ENCODE results near the gene ODAD3.
"Not testable (repeated sequence)": the region's sequence is repeated elsewhere in the genome, so short reads cannot be mapped to it uniquely, and the experiment has no call there.

ODAD3 gene

GRCh38 chr19:11418094-11418548 is 16.8 kb downstream of the ODAD3 start:
- H3K4me3 Mint-ChIP-seq: peak overlapping the region; percentile 79
- peaks cover 86% of the 10 kb centered on the region for H3K27me3 Mint-ChIP-seq (ENCODE audit: low read depth, poor library complexity)
- H3K4me1 Mint-ChIP-seq: peaks cover 44% of the 10 kb centered on the region
- TF ChIP-seq CTCF (IDR thresholded peaks at IDR 0.05): no peak
- no peaks in the 10 kb centered on the region for H3K36me3 Mint-ChIP-seq (ENCODE audit: low read depth)
- peaks cover 1% of the 10 kb centered on the region for H3K9me3 Mint-ChIP-seq
- DNase-seq: no peak
- no peak overlapping the region for H3K27ac Mint-ChIP-seq

GRCh38 chr19:11416346-11417052 is 18.4 kb downstream of the ODAD3 start:
- TF ChIP-seq CTCF (IDR thresholded peaks at IDR 0.05): no peak
- DNase-seq: no peak
- H3K9me3 Mint-ChIP-seq: no peaks in the 10 kb centered on the region
- H3K36me3 Mint-ChIP-seq (ENCODE audit: low read depth): no peaks in the 10 kb centered on the region
- H3K27me3 Mint-ChIP-seq (ENCODE audit: low read depth, poor library complexity): peaks cover 78% of the 10 kb centered on the region
- peaks cover 36% of the 10 kb centered on the region for H3K4me1 Mint-ChIP-seq
- no peak overlapping the region for H3K27ac Mint-ChIP-seq
- peak overlapping the region; percentile 16 for H3K4me3 Mint-ChIP-seq

GRCh38 chr19:11414544-11414943 is 20.4 kb downstream of the ODAD3 start:
- Mint-ChIP-seq H3K27ac (no peak overlapping the region), H3K4me1 (peaks cover 23% of the 10 kb centered on the region), H3K36me3 (ENCODE audit: low read depth) (no peaks in the 10 kb centered on the region), H3K4me3 (no peak overlapping the region), H3K27me3 (ENCODE audit: low read depth, poor library complexity) (peaks cover 65% of the 10 kb centered on the region), H3K9me3 (no peaks in the 10 kb centered on the region)
- TF ChIP-seq CTCF (IDR thresholded peaks at IDR 0.05): no peak
- no peak for DNase-seq

GRCh38 chr19:11410682-11411081 is 24.2 kb downstream of the ODAD3 start:
- DNase-seq: no peak
- H3K4me1 Mint-ChIP-seq: peaks cover 9% of the 10 kb centered on the region
- H3K36me3 Mint-ChIP-seq (ENCODE audit: low read depth): no peaks in the 10 kb centered on the region
- H3K27me3 Mint-ChIP-seq (ENCODE audit: low read depth, poor library complexity): peaks cover 46% of the 10 kb centered on the region
- H3K27ac Mint-ChIP-seq: no peak overlapping the region
- H3K4me3 Mint-ChIP-seq: no peak overlapping the region
- no peak for TF ChIP-seq CTCF (IDR thresholded peaks at IDR 0.05)
- no peaks in the 10 kb centered on the region for H3K9me3 Mint-ChIP-seq

GRCh38 chr19:11408591-11408990 is 26.3 kb downstream of the ODAD3 start:
- H3K4me3 Mint-ChIP-seq: no peak overlapping the region

GRCh38 chr19:11406703-11407236 is 28.2 kb downstream of the ODAD3 start:
- H3K4me3 Mint-ChIP-seq; H3K9me3 Mint-ChIP-seq; H3K36me3 Mint-ChIP-seq (ENCODE audit: low read depth); DNase-seq; H3K27ac Mint-ChIP-seq: not testable (repeated sequence)
- peaks cover 18% of the 10 kb centered on the region for H3K4me1 Mint-ChIP-seq
- H3K27me3 Mint-ChIP-seq (ENCODE audit: low read depth, poor library complexity): peaks cover 29% of the 10 kb centered on the region

More at GRCh38 chr19:11408591-11408990, 26.3 kb downstream of the ODAD3 start:
- Mint-ChIP-seq H3K4me1 (peaks cover 18% of the 10 kb centered on the region), H3K36me3 (ENCODE audit: low read depth) (no peaks in the 10 kb centered on the region), H3K27ac (no peak overlapping the region), H3K27me3 (ENCODE audit: low read depth, poor library complexity) (peaks cover 34% of the 10 kb centered on the region), H3K9me3 (no peaks in the 10 kb centered on the region)
- TF ChIP-seq CTCF (IDR thresholded peaks at IDR 0.05): no peak
- no peak for DNase-seq

All from nephron progenitor cell (in vitro differentiated cells).